Measurements from ENCODE around the gene ABHD12.

Gene ABHD12

DNA sequence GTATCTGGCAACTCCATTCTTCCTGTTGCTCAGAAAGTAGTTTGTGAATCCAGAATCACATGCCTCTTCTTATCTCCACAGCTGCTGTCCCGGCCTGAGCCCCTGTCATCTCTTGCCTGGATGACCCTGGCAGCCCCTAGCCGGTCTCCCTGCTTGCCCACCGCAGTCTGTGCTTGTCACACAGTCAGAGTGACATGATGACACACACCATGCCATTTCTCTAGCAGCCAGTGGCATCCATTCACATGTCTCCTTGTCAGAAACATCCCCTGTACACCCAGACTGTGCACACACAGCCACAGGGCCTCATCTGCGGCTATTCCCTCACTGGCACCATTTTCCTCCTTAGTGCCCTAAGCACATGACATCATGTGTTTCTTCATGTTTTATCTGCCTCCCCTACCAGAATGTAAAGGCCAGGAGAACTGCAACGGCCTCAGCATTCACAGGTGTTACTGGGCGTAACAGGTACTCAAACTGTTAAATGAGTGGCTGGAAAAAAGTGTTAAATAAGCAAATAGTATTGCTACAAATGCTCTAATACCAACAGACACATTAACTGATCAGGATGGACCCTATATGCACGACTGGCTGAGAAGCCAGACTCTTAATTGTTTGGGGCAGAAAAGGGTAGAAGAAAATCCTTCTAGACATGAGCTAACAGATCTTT lies 9.6 kb downstream of the ABHD12 start:
- no peak for DNase-seq (ENCODE audit: low read depth)

DNA sequence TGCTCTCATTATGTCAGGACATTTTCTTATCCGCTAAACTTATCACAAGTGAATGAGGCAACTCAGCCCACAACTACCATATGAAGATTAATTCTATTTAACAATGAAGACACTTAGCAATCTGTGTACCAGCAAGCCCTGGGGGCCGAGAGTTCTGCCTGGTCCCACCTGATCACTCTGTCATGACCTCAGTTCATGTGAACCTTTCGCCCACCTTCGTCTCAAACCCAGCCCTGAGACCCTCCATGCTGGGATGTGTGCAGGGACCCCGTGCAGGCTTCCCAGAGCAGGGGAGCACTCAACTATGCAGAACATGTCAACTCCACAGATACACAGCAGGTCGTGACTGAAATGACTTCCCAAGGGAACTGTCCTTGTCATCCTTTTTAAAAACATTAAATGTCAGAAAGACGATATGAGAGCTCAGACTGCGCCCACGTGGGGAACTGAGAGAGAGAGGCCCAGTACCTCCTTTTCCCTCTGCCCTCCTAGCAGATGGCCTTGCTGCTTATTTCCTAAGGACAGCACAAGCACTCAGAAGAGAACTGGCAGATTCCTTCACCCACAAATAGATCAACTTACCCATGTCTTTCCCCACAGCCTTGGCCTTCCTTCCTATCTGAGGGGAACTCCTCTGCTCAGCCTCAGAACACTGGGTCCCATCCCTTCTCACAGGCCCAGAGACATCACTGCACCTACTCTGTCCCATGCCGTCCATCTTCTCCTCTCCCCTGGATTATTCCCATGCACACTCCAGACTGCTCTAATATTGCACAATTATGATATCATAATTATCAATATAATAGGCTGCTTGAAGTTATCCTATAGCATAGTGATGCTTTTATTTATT lies 11.5 kb downstream of the ABHD12 start:
- DNase-seq (ENCODE audit: low read depth): no peak

DNA sequence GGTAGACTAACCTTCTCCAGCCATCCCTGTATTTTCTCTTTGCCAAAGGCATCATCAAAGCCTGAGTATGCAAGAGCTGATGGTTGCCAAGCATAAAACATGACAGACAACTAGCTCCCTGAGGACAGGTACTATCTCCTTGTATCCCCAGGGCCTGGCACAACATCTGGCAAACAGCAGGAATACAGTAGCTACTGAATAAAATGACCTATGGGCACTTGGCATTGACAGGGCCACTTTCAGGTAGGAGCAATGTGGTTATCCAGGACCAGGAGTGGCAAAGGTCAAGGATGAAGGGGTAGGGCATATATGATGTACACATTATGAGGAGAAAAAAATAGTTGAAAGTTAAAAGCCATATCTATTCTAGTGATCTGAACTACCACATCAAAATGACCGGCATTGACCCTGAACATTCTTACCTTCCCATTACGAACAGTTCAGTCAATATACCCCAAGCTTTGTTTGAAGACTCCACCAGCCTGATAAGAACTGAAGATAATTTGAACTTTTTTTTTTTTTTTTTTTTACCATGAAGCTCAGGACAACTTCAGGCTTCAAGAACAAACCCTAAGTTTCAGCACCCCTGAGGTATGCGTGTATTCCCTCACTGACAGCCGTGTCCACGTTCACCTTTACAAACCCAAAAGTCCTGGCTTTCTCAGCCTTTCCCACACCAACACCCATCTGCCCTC lies 12.3 kb downstream of the ABHD12 start:
- DNase-seq (ENCODE audit: low read depth): no peak

DNA sequence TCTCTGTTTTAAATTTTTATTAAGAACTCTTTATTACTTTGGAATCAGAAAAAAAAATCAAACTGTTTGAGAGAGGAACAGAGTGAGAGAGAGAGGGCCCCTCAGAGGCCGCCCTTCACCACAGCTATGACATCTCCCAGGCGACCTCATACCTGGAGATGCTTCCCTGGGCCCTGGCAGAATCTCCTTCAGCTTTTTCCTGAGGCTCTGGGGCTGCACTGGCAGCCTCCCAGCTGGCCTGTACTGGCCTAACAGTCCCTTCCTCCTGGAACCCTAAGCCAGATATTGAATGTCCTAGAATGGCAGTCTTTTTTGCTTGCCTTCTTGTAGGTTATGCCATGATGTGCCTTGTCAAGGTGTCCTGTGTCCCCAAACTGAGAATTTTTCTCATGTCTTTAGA lies 13.7 kb downstream of the ABHD12 start:
- no peak for DNase-seq (ENCODE audit: low read depth)

DNA sequence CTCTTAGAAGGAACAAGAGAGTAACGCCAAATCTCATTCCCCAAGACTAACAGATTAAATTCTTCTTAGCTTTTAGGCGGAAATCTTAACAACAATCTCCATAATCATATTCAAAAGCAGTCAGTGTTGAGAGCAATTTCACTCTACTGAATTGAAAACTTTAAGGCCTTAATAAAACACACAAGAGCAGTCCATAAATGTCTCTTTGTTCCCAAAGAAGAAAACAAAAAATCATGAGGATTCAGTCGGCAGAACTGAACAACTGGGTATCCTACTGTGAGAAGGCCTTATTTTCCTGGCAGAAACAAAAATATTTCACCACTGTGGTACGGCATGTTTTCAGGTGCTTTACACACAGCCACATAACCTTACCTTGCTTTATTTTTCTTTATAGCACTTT lies 14.4 kb downstream of the ABHD12 start:
- no peak for DNase-seq (ENCODE audit: low read depth)

DNA sequence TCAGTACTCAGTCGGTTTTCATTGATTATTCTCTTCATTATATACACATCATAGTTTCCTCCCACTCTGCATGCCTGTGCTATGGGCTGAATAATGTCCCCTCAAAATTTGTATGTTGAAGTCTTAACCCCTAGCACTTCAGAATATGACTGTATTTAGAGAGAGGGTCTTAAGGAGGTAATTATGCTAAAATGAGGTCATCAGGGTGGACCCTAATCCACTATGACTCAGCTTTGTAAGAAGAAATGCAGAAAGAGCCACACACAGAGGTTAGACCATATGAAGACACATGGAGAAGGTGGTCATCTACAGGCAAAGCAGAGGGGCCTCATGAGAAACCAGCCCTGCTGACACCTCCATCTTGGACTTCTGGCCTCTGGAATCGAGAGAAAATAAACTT lies 15.8 kb downstream of the ABHD12 start:
- no peak for DNase-seq (ENCODE audit: low read depth)

DNA sequence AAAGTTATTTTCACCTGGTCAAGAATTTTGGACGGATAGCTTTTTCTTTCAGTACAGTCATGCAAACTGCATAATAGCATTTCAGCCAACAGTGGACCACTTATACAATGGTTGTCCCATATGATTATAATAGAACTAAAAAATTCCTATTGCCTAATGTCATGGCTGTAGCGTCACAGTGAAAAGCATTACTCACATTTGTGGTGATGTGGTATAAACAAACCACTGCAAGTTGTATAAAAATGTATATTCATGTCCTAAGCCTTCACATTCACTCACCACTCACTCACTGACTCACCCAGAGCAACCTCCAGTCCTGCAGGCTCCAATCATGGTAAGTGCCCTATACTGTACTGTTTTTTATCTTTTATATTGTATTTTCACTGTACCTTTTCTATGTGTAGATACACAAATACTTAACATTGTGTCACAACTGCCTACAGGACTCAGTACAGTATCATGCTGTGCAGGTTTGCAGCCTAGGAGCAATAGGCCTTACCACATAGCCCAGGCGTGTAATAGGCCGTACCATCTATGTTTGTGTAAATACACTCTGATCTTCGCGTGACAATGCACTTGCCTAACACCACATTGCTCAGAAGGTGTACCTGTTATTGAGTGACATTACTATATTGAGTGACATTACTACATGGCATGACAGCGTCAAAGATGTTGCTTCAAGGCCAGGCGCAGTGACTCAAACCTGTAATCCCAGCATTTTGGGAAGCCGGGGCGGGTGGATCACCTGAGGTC lies 17.9 kb downstream of the ABHD12 start:
- DNase-seq (ENCODE audit: low read depth): no peak

DNA sequence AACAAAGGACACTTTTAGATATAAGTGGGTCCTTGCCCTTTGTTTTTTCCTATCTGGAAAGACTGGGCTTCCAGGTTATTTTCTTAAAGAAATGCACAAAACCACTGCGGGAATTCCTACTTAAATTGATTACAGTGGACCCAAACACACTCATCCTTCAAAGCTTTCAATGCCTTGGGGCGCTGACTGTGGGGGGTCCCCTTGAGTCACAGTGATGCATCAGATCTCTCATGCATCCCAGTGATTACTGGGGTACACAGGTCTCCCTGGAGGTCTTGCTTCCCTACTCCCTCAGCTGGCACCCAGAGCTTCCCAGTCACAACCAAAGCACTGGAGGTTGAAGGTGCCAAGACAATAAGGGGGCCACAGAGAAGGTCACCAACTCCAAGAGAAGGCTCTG lies 20.7 kb downstream of the ABHD12 start:
- DNase-seq (ENCODE audit: low read depth): no peak

DNA sequence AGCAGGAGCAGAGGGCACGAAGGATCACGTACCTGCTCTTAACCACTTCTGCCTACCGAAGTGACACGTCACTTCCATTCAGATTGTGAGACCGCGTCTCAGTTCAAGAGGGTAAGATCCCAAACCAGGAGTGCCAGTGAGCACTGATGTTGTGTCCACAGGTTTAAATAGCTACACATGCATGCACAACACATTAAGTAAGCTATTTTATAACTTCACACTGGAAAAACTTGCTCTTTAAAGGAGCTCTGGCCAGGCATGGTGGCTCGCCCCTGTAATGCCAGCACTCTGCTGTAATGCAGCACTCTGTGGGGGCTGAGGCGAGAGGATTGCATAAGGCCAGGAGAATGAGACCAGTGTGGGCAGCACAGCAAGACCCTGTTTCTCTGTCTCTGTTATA lies 21.1 kb downstream of the ABHD12 start:
- no peak for DNase-seq (ENCODE audit: low read depth)

DNA sequence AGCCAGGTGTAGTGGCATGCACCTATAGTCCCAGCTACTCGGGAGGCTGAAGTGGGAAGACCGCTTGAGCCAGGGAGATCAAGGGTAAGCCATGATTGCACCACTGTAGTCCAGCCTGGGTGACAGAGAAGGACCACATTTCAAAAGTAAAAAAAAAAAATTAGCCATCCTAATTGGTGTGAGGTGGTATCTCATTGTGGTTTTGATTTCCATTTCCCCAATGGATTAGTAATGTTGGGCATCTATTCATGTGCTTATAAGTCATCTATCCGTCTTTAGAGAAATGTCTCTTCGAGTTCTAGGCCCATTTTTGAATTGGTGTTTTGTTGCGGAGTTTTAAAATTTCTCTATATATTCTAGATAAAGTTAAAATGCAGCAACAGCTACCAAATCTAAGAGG lies 21.7 kb downstream of the ABHD12 start:
- DNase-seq (ENCODE audit: low read depth): no peak

DNA sequence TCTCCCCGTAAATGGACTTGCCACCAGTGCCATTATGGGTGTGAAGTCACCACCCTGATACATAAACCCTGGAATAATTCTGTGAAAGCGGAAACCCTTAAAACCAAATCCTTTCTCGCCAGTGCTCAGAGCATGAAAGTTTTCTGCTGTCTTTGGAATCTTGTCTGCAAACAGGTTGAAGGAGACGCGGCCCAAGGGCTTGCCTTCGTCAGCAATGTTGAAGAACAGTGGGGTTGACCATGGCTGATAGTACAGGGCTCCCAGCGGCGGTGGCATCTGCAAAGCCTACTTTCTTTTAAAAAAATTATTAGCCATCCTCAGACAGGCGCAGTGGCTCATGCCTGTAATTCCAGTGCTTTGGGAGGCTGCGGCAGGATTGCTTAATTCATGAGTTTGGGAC lies 22.1 kb downstream of the ABHD12 start:
- DNase-seq (ENCODE audit: low read depth): no peak

DNA sequence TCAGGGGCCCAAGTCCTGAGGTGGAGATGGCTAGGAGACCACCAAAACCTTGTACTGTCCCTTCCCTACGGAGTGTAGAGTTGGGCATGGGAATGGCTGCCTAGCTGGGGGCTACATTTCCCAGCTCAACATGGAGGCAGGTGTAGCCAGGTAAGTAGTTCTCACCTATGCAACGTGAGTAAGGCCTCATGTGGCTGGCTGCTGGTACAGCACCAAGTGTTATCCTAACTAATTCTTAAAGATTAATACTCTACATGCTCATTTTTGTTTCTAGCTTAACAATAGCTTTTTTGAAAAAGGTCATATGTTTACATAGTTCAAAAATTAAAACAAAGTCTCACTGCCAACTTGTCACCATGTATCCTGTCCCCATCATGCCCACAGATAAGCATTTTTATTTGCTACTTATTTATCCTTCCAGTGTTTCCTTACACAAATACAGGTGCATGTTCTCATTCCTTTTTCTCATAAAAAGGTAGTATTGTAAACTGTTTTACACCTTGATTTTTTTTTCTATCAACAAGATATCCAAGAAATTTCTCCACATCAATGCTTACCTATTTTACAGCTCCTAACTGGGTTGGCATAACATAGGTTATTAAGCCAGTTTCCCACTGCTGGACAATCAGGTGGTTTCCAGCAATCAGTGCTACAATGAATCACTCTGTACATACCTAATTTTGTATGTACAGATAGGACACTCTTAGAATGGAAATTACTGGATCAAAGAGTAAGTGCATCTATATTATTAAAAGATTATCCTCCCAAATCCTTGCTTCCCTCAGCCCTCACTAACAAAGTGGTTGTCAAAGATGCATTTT lies 25.5 kb downstream of the ABHD12 start:
- DNase-seq (ENCODE audit: low read depth): no peak

DNA sequence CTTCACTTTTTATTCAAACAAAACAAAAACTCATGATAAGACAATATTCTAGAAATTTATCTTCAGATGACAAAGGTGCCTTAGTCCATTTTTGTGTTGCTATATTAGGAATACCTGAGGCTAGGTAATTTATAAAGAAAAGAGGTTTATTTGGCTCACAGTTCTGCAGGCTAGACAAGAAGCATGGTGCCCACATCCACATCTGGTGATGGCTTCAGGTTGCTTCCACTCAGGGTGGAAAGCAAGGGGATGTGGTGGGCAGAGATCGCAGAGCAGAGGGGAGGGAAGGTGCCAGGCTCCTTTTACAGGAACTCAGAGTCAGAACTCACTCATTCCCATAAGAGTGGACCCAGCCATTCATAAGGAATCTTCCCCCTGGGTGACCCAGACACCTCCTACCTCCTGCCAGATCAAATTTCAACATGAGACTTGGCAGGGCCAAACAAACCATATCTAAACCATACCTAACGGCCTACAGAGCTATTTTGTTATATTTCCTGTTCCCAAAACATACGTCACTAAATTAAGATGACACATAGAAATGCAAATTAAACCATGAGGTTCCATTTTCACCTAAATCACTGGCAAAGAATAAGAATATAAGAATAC lies 26.4 kb downstream of the ABHD12 start:
- no peak for DNase-seq (ENCODE audit: low read depth)

DNA sequence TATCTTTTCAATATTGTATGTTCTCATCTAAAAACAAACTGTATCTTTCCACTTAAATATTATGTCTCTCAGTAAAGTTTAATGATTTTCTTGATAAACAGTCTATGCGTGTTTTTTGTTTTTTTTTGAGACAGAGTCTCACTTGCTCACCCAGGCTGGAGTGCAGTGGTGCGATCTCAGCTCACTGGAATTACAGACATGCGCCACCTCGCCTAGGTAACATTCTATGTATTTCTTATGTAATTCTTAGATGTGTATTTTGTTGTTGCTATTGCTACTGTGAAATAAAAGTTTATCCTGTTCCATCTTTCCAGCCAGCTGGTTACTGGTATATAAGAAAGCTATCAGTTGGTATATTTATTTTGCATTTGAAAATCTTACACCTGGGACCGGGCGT lies 29.4 kb downstream of the ABHD12 start:
- no peak for DNase-seq (ENCODE audit: low read depth)

DNA sequence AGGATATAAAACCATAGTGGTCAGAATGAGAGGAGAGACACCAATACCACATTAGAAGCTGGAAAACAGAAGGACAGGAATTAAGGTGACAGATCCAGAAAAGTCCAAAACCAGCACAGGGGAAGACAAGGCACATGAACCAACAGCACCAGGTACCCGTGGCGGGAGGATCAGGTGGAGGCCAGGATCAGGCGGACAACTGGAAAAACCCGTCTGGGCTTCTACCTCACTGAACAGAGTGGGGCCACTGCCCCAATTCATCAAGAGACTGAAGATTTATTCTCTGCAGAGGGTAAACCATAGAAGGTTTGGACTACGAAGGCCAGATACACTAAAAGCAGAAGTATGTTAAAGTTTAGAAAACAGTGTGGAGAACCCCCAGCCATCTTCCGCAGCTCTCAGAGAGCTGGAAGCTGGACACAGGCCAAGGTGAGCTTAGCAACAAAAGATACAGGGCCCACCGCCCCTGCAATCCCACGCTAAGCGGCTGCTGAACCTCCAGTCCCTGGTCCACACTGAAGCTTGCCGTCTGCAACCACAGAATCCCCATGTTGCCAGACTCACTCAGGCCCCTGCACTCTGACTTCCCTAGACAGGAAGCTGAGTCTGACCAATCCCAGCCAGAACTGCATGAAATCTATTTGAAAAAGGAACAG lies 29.9 kb downstream of the ABHD12 start:
- no peak for DNase-seq (ENCODE audit: low read depth)

DNA sequence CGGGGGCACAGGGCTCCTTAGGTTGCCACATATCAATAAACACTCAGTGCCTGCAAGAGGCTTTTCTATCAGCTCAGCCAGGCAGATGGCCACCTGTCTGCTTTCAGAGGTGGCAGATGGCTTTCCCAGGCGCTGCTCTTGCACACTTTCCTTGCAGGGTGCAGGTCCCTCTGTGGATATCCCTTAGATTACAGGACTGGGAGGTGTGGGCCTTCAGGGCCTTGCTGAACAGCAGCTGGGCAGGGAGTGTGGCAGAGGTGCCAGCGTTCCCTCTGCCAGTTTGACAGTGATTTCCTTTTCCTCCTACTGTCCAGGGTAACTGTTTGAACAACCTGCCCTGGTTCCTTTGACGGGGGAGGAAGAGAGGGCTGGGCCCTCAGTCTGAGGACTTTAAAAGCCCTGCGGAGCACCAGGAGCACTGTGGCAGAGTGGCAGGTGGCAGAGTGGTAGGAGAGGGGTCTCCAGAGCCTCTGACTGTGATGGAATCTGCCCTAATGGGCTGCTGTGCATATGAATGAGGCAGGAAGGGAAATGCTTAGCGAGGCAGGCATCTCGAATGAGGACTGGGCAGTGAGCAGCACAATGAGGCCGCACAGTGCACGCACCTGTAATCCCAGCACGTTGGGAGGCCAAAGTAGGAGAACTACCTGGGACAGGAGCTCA lies 34.2 kb downstream of the ABHD12 start:
- DNase-seq (ENCODE audit: low read depth): no peak

DNA sequence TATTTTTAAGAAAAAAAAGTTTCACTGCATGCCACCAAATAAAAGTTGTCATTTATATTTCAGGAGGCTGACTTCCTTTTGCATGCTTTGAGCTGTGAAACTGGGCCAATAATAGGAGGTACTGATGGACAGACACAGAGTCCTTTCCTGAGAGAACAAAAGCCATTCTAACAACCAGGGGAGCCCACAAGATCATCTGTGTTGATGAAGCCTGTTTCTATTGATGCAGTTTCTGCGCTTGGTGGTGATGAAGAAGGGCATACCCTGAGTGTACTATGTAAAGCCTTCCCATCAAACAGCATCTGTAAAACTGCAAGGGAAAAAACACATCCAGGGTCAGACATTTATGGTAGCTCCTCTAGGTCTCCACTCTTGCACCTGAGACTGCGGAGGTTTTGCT lies 34.8 kb downstream of the ABHD12 start:
- no peak for DNase-seq (ENCODE audit: low read depth)

DNA sequence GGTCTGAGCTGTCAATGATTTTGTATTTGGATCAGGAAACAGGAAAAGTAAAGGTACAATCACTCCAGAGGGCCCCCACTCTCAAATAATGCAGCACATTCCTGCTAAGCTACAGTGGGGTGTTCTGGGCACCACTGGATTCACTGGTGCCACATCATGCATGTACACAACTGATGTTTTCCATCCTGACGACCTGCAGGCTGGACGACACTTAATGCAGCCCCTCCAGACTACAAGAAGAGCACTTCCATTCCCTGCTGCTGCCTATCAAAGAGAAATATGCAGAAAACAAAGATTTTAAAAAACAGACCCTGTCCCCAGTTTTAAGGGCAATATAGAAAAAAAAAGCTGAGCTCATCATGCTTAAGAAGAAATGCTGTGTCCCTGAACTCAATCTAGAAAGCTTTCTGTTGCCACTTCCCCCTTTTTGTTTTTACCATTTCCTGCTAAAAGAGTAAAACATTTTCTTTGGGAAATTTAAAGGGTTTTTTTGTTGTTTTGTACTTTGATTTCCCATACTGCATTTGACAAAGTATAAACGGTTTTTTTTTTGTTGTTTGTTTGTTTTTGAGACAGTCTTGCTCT lies 35.5 kb downstream of the ABHD12 start:
- DNase-seq (ENCODE audit: low read depth): no peak
